Tongue (tissue), 2 donors: Measurements from ENCODE around the gene UCHL5. TPM values are rescaled to one million over a fixed set of nuclear protein-coding genes. Genes with fewer than 3 reads are reported as not detected.
A peak's percentile ranks its signal among the peaks of the same experiment; 100 is the strongest.

Source experiments
- DNase-seq: peaks from one replicate; pipeline ENCODE4 v3.0.0-alpha.2; 2015
- total RNA-seq: library from RNA; depleted of rRNA; stranded (reverse); fragments of >200 nt; gene quantifications from one replicate; pipeline ENCODE4 v1.2.3, GENCODE V29; 2014

UCHL5 gene, protein sequence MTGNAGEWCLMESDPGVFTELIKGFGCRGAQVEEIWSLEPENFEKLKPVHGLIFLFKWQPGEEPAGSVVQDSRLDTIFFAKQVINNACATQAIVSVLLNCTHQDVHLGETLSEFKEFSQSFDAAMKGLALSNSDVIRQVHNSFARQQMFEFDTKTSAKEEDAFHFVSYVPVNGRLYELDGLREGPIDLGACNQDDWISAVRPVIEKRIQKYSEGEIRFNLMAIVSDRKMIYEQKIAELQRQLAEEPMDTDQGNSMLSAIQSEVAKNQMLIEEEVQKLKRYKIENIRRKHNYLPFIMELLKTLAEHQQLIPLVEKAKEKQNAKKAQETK
- 52.4 TPM for total RNA-seq

DNA sequence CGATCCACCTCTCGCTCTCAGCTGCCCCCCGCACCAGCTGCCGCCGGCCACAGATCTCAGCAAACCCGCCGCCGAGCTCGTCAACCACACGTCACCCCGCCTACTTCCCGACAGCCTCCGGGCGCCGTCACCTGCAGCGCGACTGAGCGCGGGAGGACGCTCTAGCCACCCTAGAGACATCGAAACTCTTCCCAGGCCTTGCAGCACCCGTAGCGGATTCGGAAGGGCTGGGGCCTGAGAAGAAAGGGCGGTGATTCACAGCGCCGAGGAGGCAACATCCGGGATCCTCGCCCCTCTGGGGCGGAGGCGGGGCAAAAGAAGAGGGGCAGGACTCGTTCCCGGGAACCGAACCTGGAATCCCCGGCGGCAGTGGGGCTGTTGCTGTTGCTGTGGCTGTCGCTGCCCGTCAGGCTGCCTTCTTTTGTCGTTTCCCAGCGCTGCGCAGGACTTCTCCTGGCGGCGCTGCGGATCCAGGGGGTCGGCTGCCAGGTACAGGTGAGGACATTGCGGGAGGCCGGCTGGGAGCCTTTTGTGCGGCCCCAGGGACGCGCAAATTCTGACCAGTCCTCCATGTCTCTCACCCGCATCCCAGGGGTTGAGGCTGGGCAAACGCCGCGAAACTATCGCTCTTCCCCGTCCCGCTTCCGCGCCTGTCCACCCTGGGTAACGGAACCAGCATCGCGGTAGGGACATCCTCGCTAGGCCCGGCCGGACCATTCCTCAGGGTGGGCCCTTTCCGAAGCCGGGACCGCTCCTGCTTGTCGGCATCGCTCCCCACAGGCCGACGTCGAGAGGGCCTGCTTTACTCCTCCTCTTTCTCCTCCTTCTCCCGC is at the start of gene UCHL5, which contains the start of gene RO60:
Gene UCHL5, minus strand, starts transcription at position 79 of the 833 bp plus-strand sequence. CDS start 100 bp downstream, outside the sequence.
Gene RO60, plus strand, starts transcription at position 331 of the 833 bp plus-strand sequence. CDS start 9,443 bp downstream, outside the sequence.
- peak; percentile 99 for DNase-seq

DNA sequence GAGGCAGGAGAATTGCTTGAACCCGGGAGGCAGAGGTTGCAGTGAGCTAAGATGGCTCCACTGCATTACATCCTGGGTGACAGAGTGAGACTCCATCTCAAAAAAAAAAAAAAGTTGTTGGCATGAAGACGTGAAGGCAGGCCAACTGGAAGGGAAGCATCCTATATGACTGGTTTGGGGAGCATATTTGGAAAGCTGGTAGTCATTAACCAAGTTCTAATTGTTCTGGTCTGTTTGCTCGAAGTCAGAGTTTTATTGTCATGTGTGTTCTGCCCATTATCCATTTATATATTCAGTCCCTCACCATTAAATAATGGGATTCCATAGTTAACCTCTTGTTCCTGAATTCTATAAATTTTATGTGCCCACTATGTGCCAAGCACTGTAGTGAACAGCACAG is 49.3 kb upstream of the UCHL5 start:
- no peak for DNase-seq

DNA sequence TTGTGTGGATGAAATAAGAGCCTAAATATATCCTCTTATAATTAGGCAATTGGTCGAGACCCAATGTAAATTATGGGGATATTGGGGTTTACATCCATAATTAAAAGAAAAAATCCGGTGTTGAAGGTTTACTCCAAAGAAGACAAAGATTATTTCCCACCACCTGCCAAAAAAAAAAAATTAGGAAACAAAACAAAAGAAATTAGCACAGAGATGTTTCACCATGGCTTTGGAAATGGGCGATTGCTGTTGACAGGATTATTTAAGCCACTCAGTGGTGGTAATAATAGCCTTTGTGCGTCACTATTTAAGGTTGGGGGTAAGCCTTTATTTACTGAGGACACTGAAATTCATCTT is 46.6 kb upstream of the UCHL5 start:
- DNase-seq: no peak

DNA sequence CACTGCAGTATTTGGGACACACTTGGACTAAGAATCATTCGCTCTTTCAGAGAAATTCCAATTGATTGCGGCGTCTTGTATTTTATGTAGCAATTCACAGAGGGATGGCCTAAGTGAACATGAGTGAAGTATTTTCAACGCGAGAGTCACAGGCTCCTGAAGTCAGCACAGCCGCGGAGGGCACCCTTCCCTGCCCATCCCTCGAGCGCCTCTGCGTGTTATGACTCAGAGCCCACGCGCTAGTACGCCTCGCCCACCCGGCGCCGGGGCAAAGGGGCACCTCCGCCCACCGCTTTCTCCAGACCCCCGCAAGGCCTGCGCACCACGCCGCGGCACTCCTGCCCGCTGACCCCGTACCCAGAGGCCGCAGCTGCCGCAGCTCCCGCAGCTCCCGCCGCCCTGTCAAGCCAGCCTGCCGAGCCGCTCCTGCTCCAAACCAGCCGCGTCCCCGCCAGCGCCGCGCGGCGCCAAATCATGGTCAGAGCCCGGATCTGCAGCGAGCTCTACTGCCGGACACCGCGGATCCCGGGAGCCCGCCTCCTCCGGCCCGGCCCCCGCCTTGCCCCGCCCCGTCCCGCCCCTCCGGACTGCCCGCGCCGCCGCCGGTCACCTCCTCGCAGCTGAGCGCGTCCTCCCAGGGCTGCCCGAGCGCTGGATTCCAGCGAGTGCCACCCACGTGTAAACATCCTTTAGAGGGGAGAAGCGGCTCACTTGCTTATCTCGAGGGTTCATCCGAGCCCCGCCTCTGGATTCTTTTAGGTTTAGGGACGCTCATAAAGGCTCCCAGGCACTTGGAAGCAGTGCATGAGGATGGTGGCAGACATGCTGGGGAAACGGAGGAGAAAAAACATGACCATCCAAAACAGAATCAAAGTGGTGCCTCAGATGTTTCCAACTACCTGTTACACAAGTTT is 46.0 kb upstream of the UCHL5 start, which contains the start of gene GLRX2:
Gene GLRX2, minus strand, starts transcription at position 508 of the 914 bp plus-strand sequence. Its CDS starts 32 bp downstream, at position 476.
- DNase-seq: peak; percentile 90

DNA sequence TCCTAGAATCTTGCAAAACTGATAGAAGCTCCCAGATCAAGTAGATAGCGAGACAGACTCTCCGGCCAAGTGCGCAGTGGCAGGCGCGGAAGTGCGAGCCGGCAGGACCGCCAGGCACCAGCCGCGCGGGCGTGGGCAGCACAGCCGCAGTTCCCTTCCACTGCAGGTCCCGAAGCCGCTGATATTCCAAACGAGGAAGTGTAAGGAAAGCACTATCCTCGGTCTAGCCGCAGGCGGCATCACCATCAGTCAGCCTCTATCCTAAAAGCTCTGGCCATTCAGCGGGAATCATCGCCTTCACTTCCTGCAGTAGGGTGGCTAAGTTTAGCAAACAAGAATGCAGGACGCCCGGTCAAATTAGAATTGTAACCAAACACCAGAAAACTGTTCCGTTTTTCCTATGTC is 45.3 kb upstream of the UCHL5 start:
- peak; percentile 60 for DNase-seq

DNA sequence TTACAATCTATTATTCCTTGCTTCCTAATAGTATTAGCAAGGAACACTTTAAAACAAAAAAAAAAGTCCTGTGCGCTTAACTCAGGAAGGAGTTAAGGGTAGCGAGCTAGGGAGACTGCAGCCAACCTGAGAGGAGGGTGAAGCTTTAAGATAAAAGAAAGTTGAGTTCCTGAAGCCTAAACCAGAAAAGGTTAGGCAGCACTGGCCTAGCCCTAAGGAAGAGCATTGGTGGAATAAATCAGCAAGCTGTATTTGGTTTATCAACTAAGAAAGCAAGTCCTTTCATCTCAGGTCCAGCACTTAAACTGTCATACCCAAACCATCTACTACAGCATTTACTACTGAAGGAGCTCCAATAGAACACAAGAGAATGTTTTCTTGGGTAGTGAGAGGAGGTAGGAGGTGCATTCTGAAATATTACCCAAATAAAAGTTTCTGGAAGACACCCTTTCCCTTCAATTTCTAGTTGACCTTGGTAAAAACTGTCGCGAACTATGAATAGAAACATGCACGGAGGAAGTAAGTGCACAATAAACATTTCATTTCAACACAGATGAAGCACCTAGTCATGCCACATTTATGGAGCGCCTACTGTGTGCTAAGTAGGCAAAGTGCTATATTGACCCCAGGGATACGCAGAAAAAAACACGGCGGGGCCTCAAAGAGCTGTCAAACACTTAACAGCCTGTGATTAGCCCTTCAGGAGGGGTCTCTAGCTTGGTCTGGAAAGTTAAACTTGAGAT is 44.8 kb upstream of the UCHL5 start:
- no peak for DNase-seq

DNA sequence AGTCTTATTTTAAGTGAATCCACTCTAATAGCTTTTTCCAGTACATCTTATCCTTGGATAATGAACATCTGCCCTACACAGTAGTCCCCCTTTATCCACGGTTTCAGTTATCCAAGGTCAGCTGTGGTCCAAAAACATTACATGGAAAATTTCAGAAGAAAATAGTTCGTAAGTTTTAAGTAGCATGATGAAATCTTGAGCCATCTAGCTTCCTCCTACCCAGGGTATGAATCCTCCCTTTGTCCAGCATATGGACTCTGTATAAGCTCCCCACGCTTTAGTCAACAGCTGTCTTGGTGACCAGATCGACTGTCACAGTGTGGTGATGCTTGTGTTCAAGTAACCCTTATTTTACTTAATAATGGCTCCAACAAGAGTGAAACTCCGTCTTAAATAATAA is 43.5 kb upstream of the UCHL5 start:
- peak; percentile 30 for DNase-seq

DNA sequence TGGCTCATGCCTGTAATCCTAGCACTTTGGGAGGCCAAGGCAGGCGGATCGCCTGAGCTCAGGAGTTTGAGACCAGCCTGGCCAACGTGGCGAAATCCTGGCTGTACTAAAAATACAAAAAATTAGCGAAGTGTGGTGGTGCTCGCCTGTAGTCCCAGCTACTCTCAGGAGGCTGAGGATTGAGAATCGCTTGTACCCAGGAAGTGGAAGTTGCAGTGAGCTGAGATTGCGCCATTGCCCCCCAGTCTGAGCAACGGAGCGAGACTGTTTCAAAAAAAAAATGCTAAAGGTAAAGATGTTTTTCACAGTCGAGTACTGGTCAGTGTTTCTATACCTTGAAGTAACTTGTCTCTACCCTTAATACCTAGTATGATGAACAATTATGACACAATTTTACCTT is 35.0 kb upstream of the UCHL5 start:
- DNase-seq: no peak

DNA sequence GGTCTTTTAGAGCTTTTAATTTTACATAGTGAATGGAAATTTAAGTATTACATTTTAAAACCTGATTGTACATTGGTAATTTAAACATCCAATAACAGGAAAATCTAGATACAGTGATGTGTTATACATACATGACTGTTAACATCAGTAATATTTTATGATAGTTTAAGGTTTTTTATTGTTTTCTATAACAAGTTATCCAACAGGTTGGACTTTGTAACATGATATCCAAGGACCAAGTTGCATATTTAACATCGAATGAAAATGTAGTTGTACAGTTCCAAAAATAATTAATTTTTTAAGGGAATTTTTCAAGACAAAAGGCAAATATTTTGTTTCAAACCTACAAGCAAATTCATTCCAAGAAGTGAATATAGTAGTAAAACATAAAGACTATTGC is 31.7 kb upstream of the UCHL5 start:
- no peak for DNase-seq

DNA sequence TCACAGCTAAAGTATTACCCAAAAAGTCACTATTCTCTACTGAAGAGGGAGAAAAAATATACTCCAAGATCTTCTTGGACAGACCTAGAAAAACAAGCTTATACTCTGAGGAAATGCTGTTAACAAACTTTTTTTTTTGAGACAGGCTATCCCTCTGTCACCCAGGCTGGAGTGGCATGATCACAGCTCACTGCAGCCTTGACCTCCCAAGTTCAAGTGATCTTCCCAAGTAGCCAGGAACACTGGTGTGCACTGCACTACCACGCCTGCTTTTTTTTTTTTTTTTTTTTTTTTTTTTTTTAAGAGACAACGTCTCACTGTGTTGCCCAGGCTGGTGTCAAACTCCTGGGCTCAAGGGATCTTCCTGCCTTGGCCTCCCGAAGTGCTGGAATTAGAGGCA is 28.7 kb upstream of the UCHL5 start:
- no peak for DNase-seq

DNA sequence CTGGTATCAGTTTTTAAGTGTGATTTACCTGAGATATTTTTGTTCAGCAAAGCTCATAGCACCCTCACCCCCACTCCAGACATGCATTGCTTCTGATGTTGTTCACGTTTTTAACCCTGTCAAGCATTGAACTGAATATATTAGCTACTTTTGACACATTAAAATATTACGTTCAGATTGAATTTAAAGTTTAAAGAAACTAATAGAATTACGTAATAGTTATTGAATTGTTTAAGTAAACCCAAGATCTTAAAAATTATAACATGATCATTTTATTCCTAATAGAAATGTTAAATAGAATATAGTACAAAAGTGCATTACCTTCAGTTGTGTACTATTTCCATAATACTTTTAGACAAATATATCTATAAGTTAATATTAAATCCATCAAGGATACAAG is 27.2 kb upstream of the UCHL5 start:
- DNase-seq: no peak

DNA sequence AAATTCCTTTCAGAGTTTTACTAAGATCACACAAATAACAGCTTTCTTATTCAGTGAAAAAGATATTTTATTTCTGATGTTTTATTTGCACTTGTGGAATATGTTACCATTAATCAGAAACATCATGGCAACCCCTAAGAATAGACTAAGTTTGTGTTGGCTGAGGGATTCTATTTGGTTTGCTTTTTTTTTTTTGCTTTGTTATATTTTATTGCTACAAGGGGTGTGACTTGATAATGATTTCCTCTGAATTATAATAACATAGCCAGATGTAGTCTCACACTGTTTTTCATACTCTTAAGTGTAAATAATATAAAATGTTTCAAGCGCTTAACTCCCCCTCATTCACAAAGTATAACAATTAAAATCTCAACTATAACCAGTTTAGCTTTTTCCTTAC is 26.1 kb upstream of the UCHL5 start:
- DNase-seq: no peak

DNA sequence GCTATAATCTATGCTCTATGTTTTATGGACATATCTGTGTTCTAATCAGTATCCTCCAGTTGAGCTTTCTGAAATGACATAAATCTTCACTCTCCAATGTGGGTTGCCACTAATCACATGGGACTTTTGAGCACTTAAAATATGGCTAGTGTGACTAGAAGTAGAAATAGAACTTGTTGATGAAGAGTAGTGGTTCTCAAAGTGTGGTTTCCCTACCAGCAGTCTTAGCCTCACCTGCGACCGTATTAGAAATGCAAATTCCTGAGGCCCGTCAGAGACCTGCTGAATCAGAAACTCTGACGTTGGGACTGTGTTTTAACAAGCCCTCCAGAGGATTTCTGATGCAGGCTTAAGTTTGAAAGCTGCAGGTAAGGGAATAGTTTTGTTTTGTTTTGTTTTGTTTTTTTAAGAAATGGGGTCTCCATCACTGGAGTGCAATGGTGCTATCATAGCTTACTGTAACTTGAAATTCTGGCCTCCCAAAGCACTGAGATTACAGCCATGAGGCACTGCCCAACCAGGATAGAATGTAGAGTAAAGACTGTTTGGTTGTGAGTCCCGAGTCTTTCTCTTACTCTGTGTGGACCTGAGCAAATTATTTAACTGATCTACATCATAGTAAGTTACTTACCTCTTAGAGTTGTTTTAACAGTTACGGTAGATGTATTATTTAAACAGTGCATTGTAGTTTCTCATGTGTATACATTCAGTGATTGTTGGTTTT is 24.4 kb upstream of the UCHL5 start:
- DNase-seq: no peak

DNA sequence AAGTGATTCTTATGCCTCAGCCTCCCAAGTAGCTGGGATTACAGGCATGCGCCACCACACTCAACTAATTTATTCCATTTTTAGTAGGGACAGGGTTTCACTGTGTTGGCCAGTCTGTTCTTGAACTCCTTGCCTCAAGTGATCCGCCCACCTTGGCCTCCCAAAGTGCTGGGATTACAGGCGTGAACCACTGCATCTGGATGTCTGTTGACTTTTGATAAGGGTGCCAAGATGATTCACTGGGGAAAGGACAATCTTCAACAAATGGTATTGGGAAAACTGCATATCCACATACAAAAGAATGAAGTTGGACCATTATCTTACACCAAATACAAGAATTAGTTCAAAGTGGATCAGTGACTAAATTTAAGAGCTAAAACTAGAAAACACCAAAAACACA is 20.0 kb upstream of the UCHL5 start:
- DNase-seq: no peak

DNA sequence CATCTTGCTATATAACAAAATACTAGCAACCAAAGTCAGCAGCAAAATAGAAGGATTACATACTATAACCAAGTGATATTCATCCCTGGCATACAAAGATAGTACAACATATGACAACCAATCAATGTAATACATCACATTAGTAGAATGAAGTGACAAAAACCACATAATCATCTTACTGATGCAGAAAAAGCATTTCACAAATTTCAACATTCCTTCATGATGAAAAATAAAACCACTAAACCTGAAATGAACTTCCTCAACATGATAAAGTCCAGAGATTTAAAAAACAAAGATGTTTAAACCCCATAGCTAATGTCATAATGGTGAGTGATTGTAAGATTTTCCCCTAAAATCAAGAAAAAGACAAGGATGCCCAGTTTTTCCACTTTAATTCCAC is 18.8 kb upstream of the UCHL5 start:
- DNase-seq: no peak

DNA sequence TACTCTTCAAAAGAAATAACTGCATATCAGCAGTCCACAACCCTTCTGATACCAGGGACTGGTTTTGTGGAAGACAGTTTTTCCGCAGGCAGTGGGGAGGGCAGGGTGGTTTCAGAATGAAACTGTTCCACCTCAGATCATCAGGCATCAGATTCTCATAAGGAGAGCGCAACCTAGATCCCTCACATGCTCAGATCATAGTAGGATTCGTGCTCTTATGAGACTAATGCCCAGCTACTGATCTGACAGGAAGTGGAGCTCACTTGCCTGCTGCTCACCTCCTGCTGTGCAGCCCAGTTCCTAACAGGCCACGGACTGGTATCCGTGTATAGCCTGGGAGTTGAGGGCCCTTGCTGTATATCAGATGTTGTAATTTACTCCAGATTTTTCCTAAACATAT is 11.8 kb upstream of the UCHL5 start:
- DNase-seq: no peak

DNA sequence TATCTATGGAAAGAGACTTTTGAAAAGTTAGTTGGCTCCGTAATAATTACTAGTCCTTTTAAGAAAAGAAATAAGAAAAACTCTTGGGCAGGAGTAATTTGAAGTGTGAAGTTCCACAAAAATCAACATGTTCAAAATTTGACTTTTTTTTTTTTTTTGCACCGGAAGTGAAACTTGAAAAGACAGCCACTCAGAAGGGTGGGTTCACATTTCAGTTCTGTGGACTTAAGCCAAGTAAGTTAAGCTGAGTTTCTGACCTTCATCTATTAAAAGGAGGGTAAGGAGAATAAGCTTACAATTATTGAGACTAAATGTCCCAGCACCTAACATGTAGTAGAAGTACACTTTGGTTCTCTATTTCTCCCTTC is 11.2 kb upstream of the UCHL5 start:
- DNase-seq: no peak

DNA sequence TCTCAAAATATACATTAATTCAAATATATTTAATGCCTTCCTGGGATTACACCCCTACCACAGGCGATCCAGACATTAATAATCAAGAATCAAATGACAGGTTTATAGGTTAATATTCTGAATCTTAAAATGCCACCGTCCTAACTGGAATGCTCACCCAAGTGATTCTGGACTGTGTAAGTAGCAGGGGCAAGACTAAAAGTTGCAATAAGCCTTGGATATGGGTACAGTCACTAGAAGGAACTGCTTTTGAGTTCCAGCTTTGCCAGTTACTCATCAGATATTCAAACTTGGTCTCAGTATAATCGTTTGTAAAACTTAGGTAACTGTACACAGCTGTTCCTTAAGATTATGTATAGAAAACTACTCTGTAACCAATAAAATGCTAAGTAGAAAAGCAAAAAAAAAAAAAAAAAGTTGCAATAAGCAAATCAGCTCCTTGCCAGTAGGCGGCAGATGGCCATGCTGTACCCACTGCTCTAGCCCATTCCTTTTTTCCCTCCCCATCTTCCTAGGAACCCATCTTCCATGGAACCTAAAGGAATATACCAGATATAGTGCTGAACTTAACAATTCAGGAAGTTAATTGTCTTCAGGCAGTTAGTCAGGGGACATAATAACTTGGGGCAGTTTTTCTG is 10.7 kb upstream of the UCHL5 start:
- no peak for DNase-seq

DNA sequence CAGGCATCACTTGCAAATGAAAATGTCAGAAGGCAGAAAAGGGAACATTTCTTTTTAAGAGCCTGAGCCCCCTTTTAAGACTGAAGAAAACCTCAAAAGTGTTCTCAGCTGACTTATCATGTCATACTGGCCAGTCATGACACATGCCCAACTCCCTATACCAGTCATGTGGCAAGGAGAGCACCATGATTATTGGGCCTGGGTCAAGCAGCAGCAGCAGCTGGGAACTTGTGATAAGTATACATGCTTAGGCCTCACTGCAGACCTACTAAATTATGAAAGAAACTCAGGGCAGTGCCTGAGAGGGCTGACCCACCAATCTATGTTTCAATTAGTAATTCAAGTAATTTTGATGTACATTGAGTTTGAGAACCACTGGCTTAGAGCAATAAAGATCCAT is 8.9 kb upstream of the UCHL5 start:
- no peak for DNase-seq

DNA sequence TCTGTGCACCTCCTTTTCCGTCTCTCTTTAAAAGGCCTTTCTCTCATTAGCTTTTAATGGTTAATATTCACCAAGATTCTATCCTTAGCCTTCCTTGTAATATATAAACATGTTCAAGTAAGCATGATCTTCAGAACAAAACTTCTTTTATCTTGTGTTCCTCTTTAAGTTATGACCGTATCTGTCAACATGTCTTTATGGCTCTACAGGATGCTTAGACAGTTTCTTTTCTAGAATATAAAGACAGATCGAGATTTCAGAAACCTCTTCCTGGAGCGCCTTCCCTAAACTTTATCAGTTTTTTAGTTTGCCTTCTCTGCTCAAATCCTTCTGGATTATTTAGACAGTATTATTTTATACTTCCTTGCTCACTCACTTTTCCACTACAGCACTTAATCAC is 7.4 kb upstream of the UCHL5 start:
- no peak for DNase-seq

DNA sequence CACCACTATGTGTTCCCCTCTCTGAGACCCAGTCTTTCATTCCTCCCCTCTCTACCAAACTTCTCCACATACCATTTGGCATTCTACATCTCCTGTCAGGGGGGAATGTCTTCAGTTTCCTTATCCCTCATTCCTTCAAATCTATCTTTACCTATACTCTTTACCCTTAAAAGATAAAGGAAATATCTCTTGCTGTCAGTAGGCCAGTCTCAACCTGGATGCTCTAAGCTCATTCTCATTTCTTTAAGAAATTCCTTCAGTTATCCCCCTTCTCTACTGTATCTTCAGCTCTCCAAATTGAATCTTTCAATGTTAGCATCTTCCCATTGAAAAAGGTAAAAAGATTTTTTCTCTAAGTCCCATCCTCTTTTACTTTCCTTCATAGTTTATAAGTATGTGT is 6.8 kb upstream of the UCHL5 start:
- no peak for DNase-seq
